Stimulated activated CD4-positive, alpha-beta T cell treated with anti-CD3 and anti-CD28 coated beads, Interleukin-2, amount 100 ng/mL, for 24 hours (primary cell): ENCODE results near the gene TACR1.

Source experiments
- DNase-seq, 2 donors: peaks; one replicate each; pipeline ENCODE4 v3.0.0-alpha.2; 2020

TACR1 gene

DNA sequence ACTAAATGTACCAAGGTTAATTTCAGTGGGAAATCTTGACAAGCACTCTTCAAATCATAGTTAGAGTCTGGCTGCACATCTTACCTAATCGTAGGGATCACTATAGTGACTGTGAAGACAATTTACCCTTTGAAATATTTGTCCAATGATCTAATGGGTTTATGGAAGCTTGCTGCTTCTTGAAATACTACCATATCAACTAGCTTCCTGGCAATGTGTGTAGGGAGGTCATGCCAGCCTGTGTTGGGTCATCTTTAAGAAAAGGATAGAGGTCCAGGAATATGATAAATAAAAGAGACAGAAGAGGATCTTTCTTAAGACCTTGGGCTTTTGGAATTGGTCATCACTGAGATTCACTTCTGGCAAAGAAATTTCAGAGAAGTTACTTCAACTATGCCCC, 156.5 kb downstream of the TACR1 start:
- DNase-seq = no peak

GRCh38 chr2:75041731-75042600, 157.4 kb downstream of the TACR1 start:
- DNase-seq = no peak

- no peak for DNase-seq
Observed at GRCh38 chr2:75041226-75041625, 158.1 kb downstream of the TACR1 start.

DNA sequence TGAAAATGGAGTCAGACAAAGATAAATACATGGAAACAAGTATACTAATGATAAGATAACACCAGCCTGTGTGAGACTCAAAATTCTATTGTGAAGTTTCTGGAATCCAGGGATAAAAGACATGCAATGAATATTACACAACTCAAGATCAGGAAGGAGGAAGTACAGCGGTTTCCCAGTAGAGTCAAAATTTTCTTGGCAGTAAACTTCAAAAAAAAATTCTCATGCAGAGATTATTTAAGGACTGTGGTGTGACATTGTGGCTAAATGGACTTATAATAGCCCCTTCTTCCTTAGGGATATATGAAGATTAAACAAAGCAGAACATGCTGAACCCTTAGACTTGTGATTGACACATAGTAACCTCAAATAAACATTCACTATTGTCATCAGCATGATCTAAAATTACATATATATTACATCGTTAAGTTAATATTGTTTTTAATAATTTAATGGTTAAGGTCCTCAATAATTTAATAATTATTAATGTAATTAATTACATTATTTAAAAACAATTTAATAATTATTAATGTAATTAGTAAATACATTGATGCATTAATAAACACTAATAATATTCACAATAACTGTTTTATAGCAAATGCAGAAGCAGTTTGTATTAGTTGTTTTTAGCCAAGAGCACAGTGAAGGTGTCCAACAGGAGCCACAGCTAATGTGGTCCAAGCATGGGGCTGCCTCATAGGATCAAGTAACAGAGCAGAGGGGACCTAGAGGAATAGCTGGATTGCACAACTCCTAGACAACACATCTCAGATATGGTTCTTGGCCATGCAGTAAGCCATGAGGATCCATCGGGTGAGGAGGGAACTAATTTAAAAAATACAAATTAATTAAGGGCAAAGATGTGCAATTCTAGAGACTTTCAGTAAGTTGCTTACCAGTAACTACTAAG, 163.6 kb downstream of the TACR1 start:
- DNase-seq = no peak

- no peak for DNase-seq
Observed at GRCh38 chr2:75033516-75033915, 165.8 kb downstream of the TACR1 start.

DNA sequence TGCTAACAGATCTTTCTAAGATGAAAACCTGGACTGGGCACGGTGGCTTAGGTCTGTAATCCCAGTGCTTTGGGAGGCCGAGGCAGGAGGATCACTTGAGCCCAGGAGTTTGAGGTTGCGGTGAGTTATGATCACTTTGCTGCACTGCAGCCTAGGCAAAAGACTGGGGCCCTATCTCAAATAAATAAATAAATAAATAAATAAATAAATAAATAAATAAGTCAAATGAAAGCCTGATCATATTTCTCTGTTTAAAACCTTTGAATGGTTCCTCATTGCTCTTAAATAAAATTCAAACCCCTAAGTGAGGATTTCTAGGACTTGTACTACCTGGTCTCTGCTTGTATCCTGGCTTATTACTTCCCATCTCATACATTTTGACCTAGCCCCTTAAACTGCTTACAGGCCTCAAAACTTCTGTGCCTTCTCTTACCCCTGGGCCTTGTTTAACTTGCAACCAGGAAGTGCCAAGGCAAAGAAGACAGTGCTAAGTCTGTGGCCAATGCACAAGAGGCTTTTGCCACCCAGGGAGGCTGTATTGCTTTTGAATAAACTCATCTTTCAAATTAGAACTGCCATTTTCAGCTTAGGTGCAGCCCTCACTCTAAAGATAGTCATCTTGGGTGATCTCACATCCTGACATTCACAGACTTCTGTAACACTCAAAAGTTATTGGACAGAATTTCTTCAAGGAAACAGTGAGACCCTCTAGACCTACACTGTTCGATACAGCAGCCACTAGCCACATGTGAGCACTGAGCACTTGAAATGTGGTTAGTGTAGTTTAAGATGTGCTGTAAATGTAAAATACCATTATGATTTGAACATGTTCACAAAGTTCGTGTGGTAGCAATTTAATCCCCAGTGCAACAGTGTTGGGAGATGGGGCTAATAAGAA, 167.2 kb downstream of the TACR1 start:
- no peak for DNase-seq

DNA sequence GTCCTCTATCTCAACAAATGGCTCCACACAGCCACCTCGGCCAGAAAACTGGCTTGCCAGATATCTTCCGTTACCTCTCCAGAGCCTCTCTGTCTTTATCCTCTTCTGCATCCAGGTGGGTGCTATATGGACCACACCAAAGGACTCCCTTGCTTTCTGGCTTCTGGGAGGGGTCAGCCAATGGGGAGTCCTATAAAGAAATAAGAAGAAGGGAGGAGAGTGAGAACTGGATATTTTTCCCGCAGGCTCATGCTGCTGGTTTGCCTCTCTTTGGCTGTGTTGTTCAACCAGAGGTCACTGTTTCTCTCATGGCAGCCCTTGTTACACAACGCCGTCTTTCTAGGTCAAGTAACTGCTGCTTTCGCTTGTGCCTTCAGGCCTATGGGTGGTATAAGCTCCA, 168.1 kb downstream of the TACR1 start:
- DNase-seq = no peak

DNA sequence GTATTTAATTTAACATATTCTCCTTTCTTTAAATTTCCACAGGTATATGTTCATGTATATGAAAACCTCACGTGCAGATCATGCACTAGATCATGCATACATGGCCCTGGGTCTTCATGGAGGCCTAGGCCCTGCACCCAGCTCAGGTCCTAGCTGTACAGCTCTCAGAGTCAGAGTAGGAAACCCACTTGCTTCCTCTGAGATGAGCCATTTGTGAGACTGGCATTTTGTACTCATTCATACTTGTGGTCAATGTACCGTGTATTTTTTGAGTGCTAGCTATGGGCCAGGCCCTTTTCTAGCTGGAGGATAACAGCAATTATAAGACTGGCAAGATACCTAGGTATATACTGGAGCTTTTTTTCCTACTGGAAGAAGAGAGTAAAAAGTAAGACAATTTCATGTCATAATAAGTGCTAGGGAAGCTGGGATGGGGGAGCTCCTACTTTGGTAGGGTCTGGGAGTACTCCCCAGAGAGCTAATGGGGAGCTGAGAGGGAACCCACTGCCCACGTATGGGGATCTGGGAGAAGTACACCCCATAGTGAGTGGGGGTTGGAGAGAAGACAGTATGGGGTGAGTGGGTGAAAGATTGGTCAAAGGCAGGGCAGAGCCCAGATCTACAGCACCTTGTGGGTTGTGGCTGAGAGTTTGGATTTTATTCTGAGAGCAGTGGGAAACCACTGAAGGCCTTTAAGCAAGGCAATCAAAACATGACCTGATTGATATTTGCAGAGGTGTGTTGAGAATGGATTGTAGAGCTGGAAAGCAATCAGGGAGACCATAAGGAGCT, 168.9 kb downstream of the TACR1 start:
- DNase-seq = no peak

DNA sequence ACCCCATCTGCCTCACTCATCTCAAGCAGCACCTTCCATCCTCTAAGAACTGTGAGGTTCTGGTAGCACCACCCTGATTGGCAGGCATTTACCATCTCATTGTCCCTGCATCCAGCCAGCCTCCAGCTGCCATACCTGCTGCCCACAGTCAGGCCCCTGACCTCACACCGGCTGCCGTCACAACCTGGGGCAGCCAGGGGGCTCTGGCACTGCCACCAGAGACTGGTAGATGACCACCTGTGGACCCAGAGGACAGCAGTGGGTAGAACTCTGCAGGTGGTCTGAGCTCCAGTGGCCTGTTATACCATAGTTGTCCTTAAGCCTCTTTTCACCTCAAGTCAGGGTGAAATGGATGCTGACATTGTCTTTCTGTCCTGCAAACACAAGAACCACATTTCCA, 171.4 kb downstream of the TACR1 start:
- no peak for DNase-seq

- no peak for DNase-seq
Observed at GRCh38 chr2:75025633-75026380, 173.5 kb downstream of the TACR1 start.

DNA sequence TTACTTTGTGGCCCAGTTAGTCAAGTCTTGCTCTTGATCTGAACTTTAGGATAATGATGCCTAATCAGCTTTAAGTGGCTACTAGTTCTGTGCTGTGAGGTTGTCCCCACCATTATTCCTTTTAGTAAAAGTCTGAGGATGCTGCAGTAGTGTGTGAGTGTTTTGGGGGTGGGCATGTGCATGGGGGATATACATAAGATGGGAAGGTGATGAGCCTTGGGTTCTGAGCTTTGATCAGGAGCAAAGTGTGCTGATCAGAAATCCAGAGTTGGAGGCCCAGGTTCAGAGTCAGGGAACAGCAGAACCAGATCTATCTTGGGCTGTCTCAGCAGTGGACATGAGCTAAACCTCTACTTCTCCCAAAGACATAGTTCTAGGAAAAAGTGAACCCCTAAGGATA, 174.1 kb downstream of the TACR1 start:
- no peak for DNase-seq

- no peak for DNase-seq
Observed at GRCh38 chr2:75023666-75024455, 175.5 kb downstream of the TACR1 start.

DNA sequence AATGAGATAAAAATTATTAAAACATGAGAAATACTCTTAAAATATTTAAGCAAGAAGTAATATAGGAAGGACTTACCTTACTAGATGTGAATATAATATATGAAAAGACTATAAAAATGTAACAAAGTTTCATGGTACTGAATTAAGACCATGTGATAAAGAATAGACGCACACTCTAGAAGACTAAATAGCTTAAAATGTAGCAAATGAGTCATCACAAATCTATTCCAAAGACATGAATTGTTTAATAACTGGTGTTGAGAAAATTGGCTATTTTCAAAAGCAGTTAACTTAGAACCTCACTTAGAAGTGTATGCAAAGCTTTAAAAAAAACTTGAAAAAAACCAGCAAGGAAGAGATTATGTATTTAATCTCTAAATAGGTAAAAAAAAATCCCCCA, 176.8 kb downstream of the TACR1 start:
- no peak for DNase-seq

DNA sequence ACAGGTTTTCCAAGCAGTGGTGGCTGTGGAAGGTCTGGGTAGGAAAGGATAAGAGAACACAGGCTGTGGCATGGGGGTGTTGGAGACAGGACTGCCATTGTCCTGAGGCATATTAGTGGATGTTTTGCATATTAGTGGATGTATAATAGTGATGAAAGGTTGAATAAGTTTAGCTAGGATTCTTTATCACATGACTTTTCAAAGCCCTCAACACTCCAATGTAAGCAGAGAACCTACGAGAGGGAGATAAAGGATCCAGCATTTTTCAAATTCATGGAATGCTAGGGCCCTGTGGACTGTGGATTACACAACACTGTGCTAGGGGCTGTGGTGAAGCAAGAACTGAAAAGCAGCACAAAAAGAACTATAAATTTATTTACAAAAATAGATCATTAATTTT, 177.6 kb downstream of the TACR1 start:
- DNase-seq = no peak

DNA sequence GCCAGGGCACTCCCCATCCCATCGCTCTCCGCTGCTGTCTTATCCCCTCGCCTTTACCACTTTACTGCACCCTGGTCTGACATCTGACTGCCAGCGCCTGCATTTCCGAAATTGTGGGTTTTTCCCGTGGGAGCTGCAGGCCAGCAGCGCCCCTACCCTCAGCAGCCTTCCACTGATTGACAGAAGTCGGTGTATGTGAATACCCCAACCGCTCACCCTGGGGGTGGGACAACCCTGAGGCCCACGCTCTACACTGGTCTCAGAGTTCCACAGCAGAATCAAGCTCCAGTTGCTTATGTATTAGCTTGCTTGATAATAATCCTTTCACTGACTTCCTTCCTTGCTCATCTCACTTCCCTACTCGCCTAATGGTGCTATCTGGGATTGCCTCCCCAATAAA, 178.8 kb downstream of the TACR1 start:
- DNase-seq = no peak

- no peak for DNase-seq
Observed at GRCh38 chr2:75019790-75020189, 179.5 kb downstream of the TACR1 start.

GRCh38 chr2:75018162-75018561, 181.2 kb downstream of the TACR1 start:
- DNase-seq = no peak

GRCh38 chr2:75012080-75012479, 187.2 kb downstream of the TACR1 start:
- DNase-seq = no peak

GRCh38 chr2:75010571-75010970, 188.7 kb downstream of the TACR1 start:
- DNase-seq = no peak

GRCh38 chr2:75007819-75008218, 191.5 kb downstream of the TACR1 start:
- DNase-seq = no peak
